ENCODE data around the gene RNPEPL1. TPM values are rescaled to one million over a fixed set of nuclear protein-coding genes. Genes with fewer than 3 reads are reported as not detected.

Gene RNPEPL1
- total and polyA plus RNA-seq, 3 experiments from 2014 or later, result 55.6 to 101 (median 61.1) TPM

- H3K27me3 Mint-ChIP-seq, result no peaks in the 10 kb centered on the region
- no peak overlapping the region for H3K27ac ChIP-seq (ENCODE audit: low read depth, low read length)
- H3K4me3 ChIP-seq (ENCODE audit: low read length), result no peak overlapping the region
- H3K9me3 ChIP-seq (ENCODE audit: low read length), result no peaks in the 10 kb centered on the region
- no peak overlapping the region for H3K4me3 Mint-ChIP-seq
- DNase-seq, result peak in 1 of 5 donors; percentile 39
- CTCF ChIA-PET, result interaction anchor here (0.7 to 1.2 kb wide), 2 partner anchors 15 to 88 kb away, joined by 3 read pairs; no protein-coding TSS in a partner anchor
- H3K4me1 Mint-ChIP-seq, result no peaks in the 10 kb centered on the region
- H3K27ac Mint-ChIP-seq, result no peak overlapping the region
- H3K27me3 ChIP-seq (ENCODE audit: insufficient read depth, low read length, poor library complexity, severe bottlenecking), result no peaks in the 10 kb centered on the region
- no peaks in the 10 kb centered on the region for H3K4me1 ChIP-seq (ENCODE audit: insufficient read depth, low read length)
- H3K9me3 Mint-ChIP-seq, result no peaks in the 10 kb centered on the region
- POLR2A ChIA-PET, result interaction anchor here (0.6 kb wide), 1 partner anchor 25 kb away, joined by 7 read pairs; no protein-coding TSS in a partner anchor
- peaks cover 0 to 43% (median 0%) of the 10 kb centered on the region in 3 donors for H3K36me3 Mint-ChIP-seq
- H3K36me3 ChIP-seq (ENCODE audit: insufficient read depth, low read length), result no peaks in the 10 kb centered on the region
These were observed 34.2 kb downstream of the RNPEPL1 start for GRCh38 chr2:240602266-240603050.

- peak in 1 of 5 donors; percentile 41 for DNase-seq
- Histone ChIP-seq H3K4me1 (ENCODE audit: insufficient read depth, low read length) (no peaks in the 10 kb centered on the region), H3K27me3 (ENCODE audit: insufficient read depth, low read length, poor library complexity, severe bottlenecking) (no peaks in the 10 kb centered on the region), H3K27ac (ENCODE audit: low read depth, low read length) (no peak overlapping the region), H3K4me3 (ENCODE audit: low read length) (no peak overlapping the region), H3K36me3 (ENCODE audit: insufficient read depth, low read length) (no peaks in the 10 kb centered on the region), H3K9me3 (ENCODE audit: low read length) (no peaks in the 10 kb centered on the region)
- POLR2A ChIA-PET, result no interaction called here
- peak overlapping the region in 2 of 8 donors; percentile 78 to 90 for H3K27ac Mint-ChIP-seq
- no peaks in the 10 kb centered on the region for H3K4me1 Mint-ChIP-seq
- no peaks in the 10 kb centered on the region for H3K9me3 Mint-ChIP-seq
- H3K4me3 Mint-ChIP-seq, result no peak overlapping the region
- H3K36me3 Mint-ChIP-seq, result peaks cover 0 to 35% (median 0%) of the 10 kb centered on the region in 3 donors
- no peaks in the 10 kb centered on the region for H3K27me3 Mint-ChIP-seq
- CTCF ChIA-PET, result interaction anchor here (0.7 to 1.2 kb wide), 2 partner anchors 16 to 89 kb away, joined by 3 read pairs; no protein-coding TSS in a partner anchor
These were observed 35.0 kb downstream of the RNPEPL1 start for GRCh38 chr2:240603081-240603835.

- no peaks in the 10 kb centered on the region for H3K4me1 ChIP-seq (ENCODE audit: insufficient read depth, low read length)
- ChIA-PET CTCF (interaction anchor here (1.2 kb wide), 1 partner anchor 90 kb away, joined by 3 read pairs; no protein-coding TSS in a partner anchor), POLR2A (no interaction called here)
- H3K4me3 ChIP-seq (ENCODE audit: low read length), result no peak overlapping the region
- H3K27me3 Mint-ChIP-seq, result no peaks in the 10 kb centered on the region
- no peaks in the 10 kb centered on the region for H3K4me1 Mint-ChIP-seq
- DNase-seq, result peak in 1 of 5 donors; percentile 45
- no peak overlapping the region for H3K4me3 Mint-ChIP-seq
- H3K27ac Mint-ChIP-seq, result peak overlapping the region in 1 of 8 donors; percentile 43
- H3K9me3 ChIP-seq (ENCODE audit: low read length), result no peaks in the 10 kb centered on the region
- H3K9me3 Mint-ChIP-seq, result no peaks in the 10 kb centered on the region
- H3K27me3 ChIP-seq (ENCODE audit: insufficient read depth, low read length, poor library complexity, severe bottlenecking), result no peaks in the 10 kb centered on the region
- H3K27ac ChIP-seq (ENCODE audit: low read depth, low read length), result no peak overlapping the region
- H3K36me3 ChIP-seq (ENCODE audit: insufficient read depth, low read length), result no peaks in the 10 kb centered on the region
- H3K36me3 Mint-ChIP-seq, result peaks cover 0 to 30% (median 0%) of the 10 kb centered on the region in 3 donors
These were observed 35.6 kb downstream of the RNPEPL1 start for GRCh38 chr2:240603846-240604245.

GRCh38 chr2:240604291-240604938 is 36.1 kb downstream of the RNPEPL1 start:
- no peak overlapping the region for H3K4me3 ChIP-seq (ENCODE audit: low read length)
- no peaks in the 10 kb centered on the region for H3K4me1 ChIP-seq (ENCODE audit: insufficient read depth, low read length)
- H3K4me3 Mint-ChIP-seq, result no peak overlapping the region
- peaks cover 0 to 24% (median 2%) of the 10 kb centered on the region in 3 donors for H3K36me3 Mint-ChIP-seq
- no peaks in the 10 kb centered on the region for H3K9me3 Mint-ChIP-seq
- H3K36me3 ChIP-seq (ENCODE audit: insufficient read depth, low read length), result no peaks in the 10 kb centered on the region
- H3K27ac Mint-ChIP-seq, result peak overlapping the region in 5 of 8 donors; percentile 33 to 83 (median 51)
- H3K9me3 ChIP-seq (ENCODE audit: low read length), result no peaks in the 10 kb centered on the region
- CTCF ChIA-PET, result no interaction called here
- no peaks in the 10 kb centered on the region for H3K4me1 Mint-ChIP-seq
- no peaks in the 10 kb centered on the region for H3K27me3 Mint-ChIP-seq
- H3K27ac ChIP-seq (ENCODE audit: low read depth, low read length), result no peak overlapping the region
- no peaks in the 10 kb centered on the region for H3K27me3 ChIP-seq (ENCODE audit: insufficient read depth, low read length, poor library complexity, severe bottlenecking)
- POLR2A ChIA-PET, result no interaction called here
- DNase-seq, result peak in 1 of 5 donors; percentile 39

- no peaks in the 10 kb centered on the region for H3K9me3 ChIP-seq (ENCODE audit: low read length)
- H3K27ac ChIP-seq (ENCODE audit: low read depth, low read length), result no peak overlapping the region
- POLR2A ChIA-PET, result no interaction called here
- Mint-ChIP-seq H3K27me3 (no peaks in the 10 kb centered on the region), H3K27ac (peak overlapping the region in 4 of 8 donors; percentile 29 to 83 (median 42)), H3K4me1 (no peaks in the 10 kb centered on the region), H3K4me3 (no peak overlapping the region), H3K36me3 (peaks cover 0 to 17% (median 2%) of the 10 kb centered on the region in 3 donors), H3K9me3 (no peaks in the 10 kb centered on the region)
- no peak overlapping the region for H3K4me3 ChIP-seq (ENCODE audit: low read length)
- DNase-seq, result peak in 1 of 5 donors; percentile 31
- H3K4me1 ChIP-seq (ENCODE audit: insufficient read depth, low read length), result no peaks in the 10 kb centered on the region
- H3K27me3 ChIP-seq (ENCODE audit: insufficient read depth, low read length, poor library complexity, severe bottlenecking), result no peaks in the 10 kb centered on the region
- no peaks in the 10 kb centered on the region for H3K36me3 ChIP-seq (ENCODE audit: insufficient read depth, low read length)
- CTCF ChIA-PET, result no interaction called here
These were observed 36.8 kb downstream of the RNPEPL1 start for GRCh38 chr2:240604939-240605716.

GRCh38 chr2:240605867-240606743 is 37.8 kb downstream of the RNPEPL1 start:
- DNase-seq, result peak in 1 of 5 donors; percentile 30
- ChIA-PET CTCF (no interaction called here), POLR2A (no interaction called here)
- Mint-ChIP-seq H3K27ac (peak overlapping the region in 3 of 8 donors; percentile 29 to 83 (median 83)), H3K36me3 (peaks cover 0 to 11% (median 2%) of the 10 kb centered on the region in 3 donors), H3K4me1 (peaks cover 0 to under 1% (median 0%) of the 10 kb centered on the region in 3 donors), H3K9me3 (no peaks in the 10 kb centered on the region), H3K27me3 (no peaks in the 10 kb centered on the region), H3K4me3 (no peak overlapping the region)
- Histone ChIP-seq H3K27me3 (ENCODE audit: insufficient read depth, low read length, poor library complexity, severe bottlenecking) (no peaks in the 10 kb centered on the region), H3K36me3 (ENCODE audit: insufficient read depth, low read length) (no peaks in the 10 kb centered on the region), H3K9me3 (ENCODE audit: low read length) (no peaks in the 10 kb centered on the region), H3K4me3 (ENCODE audit: low read length) (no peak overlapping the region), H3K27ac (ENCODE audit: low read depth, low read length) (no peak overlapping the region), H3K4me1 (ENCODE audit: insufficient read depth, low read length) (no peaks in the 10 kb centered on the region)
